GM12874 (cell line): Measurements from ENCODE around the gene SH2D4B.

Experiments used
- CTCF ChIP-seq: IDR thresholded peaks from 2 replicates; pipeline ENCODE4 v1.5.1; 2011; ENCODE audit warnings: low read depth, mild to moderate bottlenecking, control low read depth, low read length, moderate library complexity; ENCODE audit not compliant: insufficient read depth

Gene SH2D4B

GRCh38 chr10:80538481-80539185, 931 bp downstream of the SH2D4B start:
- TF ChIP-seq CTCF: no peak

- TF ChIP-seq CTCF: no peak
Measured at GRCh38 chr10:80539421-80540031, 1.8 kb downstream of the SH2D4B start.

- TF ChIP-seq CTCF: no peak
Measured at GRCh38 chr10:80540136-80540535, 2.4 kb downstream of the SH2D4B start.

- no peak for TF ChIP-seq CTCF
Measured at GRCh38 chr10:80540618-80540980, 2.9 kb downstream of the SH2D4B start.

- TF ChIP-seq CTCF: no peak
Measured at GRCh38 chr10:80540981-80541750, 3.5 kb downstream of the SH2D4B start.

GRCh38 chr10:80542053-80542452, 4.4 kb downstream of the SH2D4B start:
- no peak for TF ChIP-seq CTCF

- TF ChIP-seq CTCF: no peak
Measured at GRCh38 chr10:80542652-80543318, 5.1 kb downstream of the SH2D4B start.
